ENCODE results near the gene XXYLT1. TPM values are rescaled to one million over a fixed set of nuclear protein-coding genes. Genes with fewer than 3 reads are reported as not detected.
A peak's percentile ranks its signal among the peaks of the same experiment; 100 is the strongest.

Gene XXYLT1
- total RNA-seq, 1 donor from 2014 or later, result 13.6 TPM

- no peak overlapping the region for H3K9ac ChIP-seq (ENCODE audit: low read depth in 1 of 3, low read length in 3 of 3)
- no peaks in the 10 kb centered on the region for H3K27me3 ChIP-seq (ENCODE audit: control insufficient read depth in 3 of 3, insufficient read depth in 3 of 3, low read length in 3 of 3)
- H3K9me3 ChIP-seq (ENCODE audit: control insufficient read depth in 3 of 3, low read length in 3 of 3), result no peaks in the 10 kb centered on the region
- no peak overlapping the region for H3K4me3 ChIP-seq (ENCODE audit: low read length in 3 of 3)
- H3K4me1 ChIP-seq (ENCODE audit: control insufficient read depth in 3 of 3, insufficient read depth in 3 of 3, low read length in 3 of 3), result no peaks in the 10 kb centered on the region
- H3K27ac ChIP-seq (ENCODE audit: low read depth, low read length), result no peak overlapping the region
- peaks cover 0 to 2% (median 0%) of the 10 kb centered on the region in 3 donors for H3K36me3 ChIP-seq (ENCODE audit: control insufficient read depth in 3 of 3, insufficient read depth in 3 of 3, low read length in 3 of 3)
Measured at GRCh38 chr3:195137638-195138588, 133.0 kb downstream of the XXYLT1 start.

- Histone ChIP-seq H3K4me1 (ENCODE audit: control insufficient read depth in 3 of 3, insufficient read depth in 3 of 3, low read length in 3 of 3) (no peaks in the 10 kb centered on the region), H3K9me3 (ENCODE audit: control insufficient read depth in 3 of 3, low read length in 3 of 3) (no peaks in the 10 kb centered on the region), H3K27me3 (ENCODE audit: control insufficient read depth in 3 of 3, insufficient read depth in 3 of 3, low read length in 3 of 3) (no peaks in the 10 kb centered on the region), H3K27ac (ENCODE audit: low read depth, low read length) (no peak overlapping the region), H3K9ac (ENCODE audit: low read depth in 1 of 3, low read length in 3 of 3) (no peak overlapping the region), H3K36me3 (ENCODE audit: control insufficient read depth in 3 of 3, insufficient read depth in 3 of 3, low read length in 3 of 3) (peaks cover 0 to 1% (median 0%) of the 10 kb centered on the region in 3 donors), H3K4me3 (ENCODE audit: low read length in 3 of 3) (no peak overlapping the region)
Measured at GRCh38 chr3:195135917-195136316, 135.0 kb downstream of the XXYLT1 start.

GRCh38 chr3:195134431-195134830 lies 136.5 kb downstream of the XXYLT1 start:
- H3K27ac ChIP-seq (ENCODE audit: low read depth, low read length), result no peak overlapping the region
- H3K4me1 ChIP-seq (ENCODE audit: control insufficient read depth in 3 of 3, insufficient read depth in 3 of 3, low read length in 3 of 3), result no peaks in the 10 kb centered on the region
- no peak overlapping the region for H3K9ac ChIP-seq (ENCODE audit: low read depth in 1 of 3, low read length in 3 of 3)
- H3K36me3 ChIP-seq (ENCODE audit: control insufficient read depth in 3 of 3, insufficient read depth in 3 of 3, low read length in 3 of 3), result no peaks in the 10 kb centered on the region
- no peaks in the 10 kb centered on the region for H3K9me3 ChIP-seq (ENCODE audit: control insufficient read depth in 3 of 3, low read length in 3 of 3)
- H3K4me3 ChIP-seq (ENCODE audit: low read length in 3 of 3), result no peak overlapping the region
- no peaks in the 10 kb centered on the region for H3K27me3 ChIP-seq (ENCODE audit: control insufficient read depth in 3 of 3, insufficient read depth in 3 of 3, low read length in 3 of 3)

- no peaks in the 10 kb centered on the region for H3K36me3 ChIP-seq (ENCODE audit: control insufficient read depth in 3 of 3, insufficient read depth in 3 of 3, low read length in 3 of 3)
- no peak overlapping the region for H3K27ac ChIP-seq (ENCODE audit: low read depth, low read length)
- H3K4me1 ChIP-seq (ENCODE audit: control insufficient read depth in 3 of 3, insufficient read depth in 3 of 3, low read length in 3 of 3), result no peaks in the 10 kb centered on the region
- no peak overlapping the region for H3K4me3 ChIP-seq (ENCODE audit: low read length in 3 of 3)
- no peaks in the 10 kb centered on the region for H3K27me3 ChIP-seq (ENCODE audit: control insufficient read depth in 3 of 3, insufficient read depth in 3 of 3, low read length in 3 of 3)
- no peak overlapping the region for H3K9ac ChIP-seq (ENCODE audit: low read depth in 1 of 3, low read length in 3 of 3)
- no peaks in the 10 kb centered on the region for H3K9me3 ChIP-seq (ENCODE audit: control insufficient read depth in 3 of 3, low read length in 3 of 3)
Measured at GRCh38 chr3:195133462-195133861, 137.5 kb downstream of the XXYLT1 start.

- Histone ChIP-seq H3K9me3 (ENCODE audit: control insufficient read depth in 3 of 3, low read length in 3 of 3) (no peaks in the 10 kb centered on the region), H3K4me1 (ENCODE audit: control insufficient read depth in 3 of 3, insufficient read depth in 3 of 3, low read length in 3 of 3) (no peaks in the 10 kb centered on the region), H3K9ac (ENCODE audit: low read depth in 1 of 3, low read length in 3 of 3) (peak overlapping the region in 1 of 3 donors; percentile 33), H3K27ac (ENCODE audit: low read depth, low read length) (no peak overlapping the region), H3K36me3 (ENCODE audit: control insufficient read depth in 3 of 3, insufficient read depth in 3 of 3, low read length in 3 of 3) (no peaks in the 10 kb centered on the region), H3K27me3 (ENCODE audit: control insufficient read depth in 3 of 3, insufficient read depth in 3 of 3, low read length in 3 of 3) (no peaks in the 10 kb centered on the region), H3K4me3 (ENCODE audit: low read length in 3 of 3) (no peak overlapping the region)
Measured at GRCh38 chr3:195133013-195133412, 137.9 kb downstream of the XXYLT1 start.

- Histone ChIP-seq H3K36me3 (ENCODE audit: control insufficient read depth in 3 of 3, insufficient read depth in 3 of 3, low read length in 3 of 3) (no peaks in the 10 kb centered on the region), H3K4me3 (ENCODE audit: low read length in 3 of 3) (no peak overlapping the region), H3K27ac (ENCODE audit: low read depth, low read length) (no peak overlapping the region), H3K27me3 (ENCODE audit: control insufficient read depth in 3 of 3, insufficient read depth in 3 of 3, low read length in 3 of 3) (no peaks in the 10 kb centered on the region), H3K9me3 (ENCODE audit: control insufficient read depth in 3 of 3, low read length in 3 of 3) (no peaks in the 10 kb centered on the region), H3K4me1 (ENCODE audit: control insufficient read depth in 3 of 3, insufficient read depth in 3 of 3, low read length in 3 of 3) (no peaks in the 10 kb centered on the region), H3K9ac (ENCODE audit: low read depth in 1 of 3, low read length in 3 of 3) (no peak overlapping the region)
Measured at GRCh38 chr3:195131176-195131575, 139.8 kb downstream of the XXYLT1 start.

GRCh38 chr3:195129644-195130492 lies 141.1 kb downstream of the XXYLT1 start:
- Histone ChIP-seq H3K27me3 (ENCODE audit: control insufficient read depth in 3 of 3, insufficient read depth in 3 of 3, low read length in 3 of 3) (no peaks in the 10 kb centered on the region), H3K9me3 (ENCODE audit: control insufficient read depth in 3 of 3, low read length in 3 of 3) (no peaks in the 10 kb centered on the region), H3K4me1 (ENCODE audit: control insufficient read depth in 3 of 3, insufficient read depth in 3 of 3, low read length in 3 of 3) (peaks cover 0 to 5% (median 0%) of the 10 kb centered on the region in 3 donors), H3K4me3 (ENCODE audit: low read length in 3 of 3) (no peak overlapping the region), H3K27ac (ENCODE audit: low read depth, low read length) (no peak overlapping the region), H3K36me3 (ENCODE audit: control insufficient read depth in 3 of 3, insufficient read depth in 3 of 3, low read length in 3 of 3) (no peaks in the 10 kb centered on the region), H3K9ac (ENCODE audit: low read depth in 1 of 3, low read length in 3 of 3) (no peak overlapping the region)

- Histone ChIP-seq H3K27ac (ENCODE audit: low read depth, low read length) (no peak overlapping the region), H3K4me1 (ENCODE audit: control insufficient read depth in 3 of 3, insufficient read depth in 3 of 3, low read length in 3 of 3) (peaks cover 0 to 8% (median under 1%) of the 10 kb centered on the region in 3 donors), H3K9ac (ENCODE audit: low read depth in 1 of 3, low read length in 3 of 3) (no peak overlapping the region)
Measured at GRCh38 chr3:195129072-195129643, 141.8 kb downstream of the XXYLT1 start.

GRCh38 chr3:195128255-195129071 lies 142.5 kb downstream of the XXYLT1 start:
- no peak overlapping the region for H3K4me3 ChIP-seq (ENCODE audit: low read length in 3 of 3)
- H3K27ac ChIP-seq (ENCODE audit: low read depth, low read length), result no peak overlapping the region
- peaks cover 0 to 8% (median 7%) of the 10 kb centered on the region in 3 donors for H3K4me1 ChIP-seq (ENCODE audit: control insufficient read depth in 3 of 3, insufficient read depth in 3 of 3, low read length in 3 of 3)
- H3K9ac ChIP-seq (ENCODE audit: low read depth in 1 of 3, low read length in 3 of 3), result no peak overlapping the region
- no peaks in the 10 kb centered on the region for H3K36me3 ChIP-seq (ENCODE audit: control insufficient read depth in 3 of 3, insufficient read depth in 3 of 3, low read length in 3 of 3)
- no peaks in the 10 kb centered on the region for H3K27me3 ChIP-seq (ENCODE audit: control insufficient read depth in 3 of 3, insufficient read depth in 3 of 3, low read length in 3 of 3)
- H3K9me3 ChIP-seq (ENCODE audit: control insufficient read depth in 3 of 3, low read length in 3 of 3), result no peaks in the 10 kb centered on the region

More at GRCh38 chr3:195129072-195129643, 141.8 kb downstream of the XXYLT1 start:
- Histone ChIP-seq H3K4me3 (ENCODE audit: low read length in 3 of 3) (no peak overlapping the region), H3K36me3 (ENCODE audit: control insufficient read depth in 3 of 3, insufficient read depth in 3 of 3, low read length in 3 of 3) (no peaks in the 10 kb centered on the region), H3K9me3 (ENCODE audit: control insufficient read depth in 3 of 3, low read length in 3 of 3) (no peaks in the 10 kb centered on the region), H3K27me3 (ENCODE audit: control insufficient read depth in 3 of 3, insufficient read depth in 3 of 3, low read length in 3 of 3) (no peaks in the 10 kb centered on the region)

All from skeletal muscle tissue (tissue), 4 donors.